LNCaP clone FGC (cell line): ENCODE results near the gene RIMS3.
"Not testable (repeated sequence)": the region's sequence is repeated elsewhere in the genome, so short reads cannot be mapped to it uniquely, and the experiment has no call there.

Experiments
- DNase-seq: peaks from one replicate; pipeline ENCODE4 v3.0.0-alpha.2; 2011; ENCODE audit warnings: low read depth
- H3K4me3 ChIP-seq: 2 replicates; pipeline ENCODE4 v1.5.1; 2011; ENCODE audit warnings: mild to moderate bottlenecking, low read depth, low read length, control low read depth
- TF ChIP-seq, protein P1 (sequence below): IDR thresholded peaks from 2 replicates; pipeline ENCODE4 v1.5.1; 2012; ENCODE audit warnings: mild to moderate bottlenecking; ENCODE audit not compliant: control insufficient read depth, insufficient read depth; ENCODE audit errors: extremely low read depth

RIMS3 gene

DNA sequence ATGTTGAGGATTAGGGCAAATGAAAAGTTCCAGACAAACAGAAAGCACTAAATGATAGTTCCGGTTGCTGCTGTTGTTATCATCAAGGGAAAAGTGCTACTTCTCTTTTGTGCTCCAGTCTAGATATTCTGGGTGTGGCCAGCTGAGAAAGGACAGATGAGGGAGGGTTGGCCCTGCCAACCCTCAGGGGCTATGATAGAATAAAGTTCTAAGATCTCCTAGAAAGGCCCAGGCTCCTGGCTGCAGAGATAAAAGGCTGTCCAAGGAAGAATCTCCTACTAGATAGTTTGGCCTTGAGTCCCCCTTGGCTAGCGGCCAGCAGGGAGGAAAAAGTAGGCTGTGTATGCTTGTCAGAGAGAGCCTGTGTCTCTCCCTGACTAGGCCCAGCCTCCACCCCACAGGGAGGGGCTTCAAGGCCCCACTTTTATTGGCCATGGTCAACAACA, 31.5 kb downstream of the RIMS3 start:
- no peak for DNase-seq

GRCh38 chr1:40633523-40633922, 32.0 kb downstream of the RIMS3 start:
- no peak overlapping the region for H3K4me3 ChIP-seq
- TF ChIP-seq, protein P1, sequence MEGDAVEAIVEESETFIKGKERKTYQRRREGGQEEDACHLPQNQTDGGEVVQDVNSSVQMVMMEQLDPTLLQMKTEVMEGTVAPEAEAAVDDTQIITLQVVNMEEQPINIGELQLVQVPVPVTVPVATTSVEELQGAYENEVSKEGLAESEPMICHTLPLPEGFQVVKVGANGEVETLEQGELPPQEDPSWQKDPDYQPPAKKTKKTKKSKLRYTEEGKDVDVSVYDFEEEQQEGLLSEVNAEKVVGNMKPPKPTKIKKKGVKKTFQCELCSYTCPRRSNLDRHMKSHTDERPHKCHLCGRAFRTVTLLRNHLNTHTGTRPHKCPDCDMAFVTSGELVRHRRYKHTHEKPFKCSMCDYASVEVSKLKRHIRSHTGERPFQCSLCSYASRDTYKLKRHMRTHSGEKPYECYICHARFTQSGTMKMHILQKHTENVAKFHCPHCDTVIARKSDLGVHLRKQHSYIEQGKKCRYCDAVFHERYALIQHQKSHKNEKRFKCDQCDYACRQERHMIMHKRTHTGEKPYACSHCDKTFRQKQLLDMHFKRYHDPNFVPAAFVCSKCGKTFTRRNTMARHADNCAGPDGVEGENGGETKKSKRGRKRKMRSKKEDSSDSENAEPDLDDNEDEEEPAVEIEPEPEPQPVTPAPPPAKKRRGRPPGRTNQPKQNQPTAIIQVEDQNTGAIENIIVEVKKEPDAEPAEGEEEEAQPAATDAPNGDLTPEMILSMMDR = no peak
- no peak for DNase-seq

More for the DNA sequence above, 31.5 kb downstream of the RIMS3 start:
- no peak overlapping the region for H3K4me3 ChIP-seq
- TF ChIP-seq, protein P1 = no peak

GRCh38 chr1:40630488-40631223, 34.8 kb downstream of the RIMS3 start:
- no peak for DNase-seq
- TF ChIP-seq, protein P1 = peak; percentile 47
- H3K4me3 ChIP-seq = no peak overlapping the region

DNA sequence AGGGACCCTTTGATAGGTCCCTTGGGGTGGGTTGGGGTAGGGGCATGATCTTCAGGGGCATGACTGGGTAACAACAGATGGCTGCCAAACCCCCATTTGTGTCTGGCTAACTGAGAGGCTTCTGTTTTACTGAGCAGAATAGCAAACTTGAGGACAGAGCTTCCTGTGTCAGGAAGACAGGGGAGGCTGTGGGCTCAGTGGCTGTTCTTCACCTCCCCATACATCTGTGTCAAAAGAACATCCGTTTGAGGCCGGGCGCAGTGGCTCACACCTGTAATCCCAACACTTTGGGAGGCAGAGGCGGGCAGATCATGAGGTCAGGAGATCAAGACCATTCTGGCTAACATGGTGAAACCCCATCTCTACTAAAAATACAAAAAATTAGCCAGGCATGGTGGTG, 35.9 kb downstream of the RIMS3 start:
- DNase-seq, H3K4me3 ChIP-seq: not testable (repeated sequence)

DNA sequence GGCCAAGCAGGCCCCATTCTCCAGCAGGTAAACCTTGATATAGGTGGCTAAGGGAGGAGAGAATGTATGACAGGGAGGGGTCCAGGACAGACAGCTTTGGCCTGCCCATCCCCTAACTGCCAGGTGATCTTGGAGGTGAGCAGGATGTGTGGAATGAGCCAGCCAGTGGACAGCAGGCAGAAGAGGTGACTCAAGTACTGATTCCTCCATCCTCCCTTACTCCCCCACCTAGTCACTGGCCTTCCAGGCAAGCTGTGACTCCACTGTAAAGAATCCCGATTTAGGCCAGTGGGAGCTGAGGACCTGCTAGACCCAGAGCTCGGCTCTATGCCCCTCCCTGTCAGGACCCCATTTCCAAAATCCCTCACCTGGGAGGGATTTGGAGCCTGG, 36.6 kb downstream of the RIMS3 start:
- TF ChIP-seq, protein P1 = no peak
- H3K4me3 ChIP-seq = no peak overlapping the region
- DNase-seq = no peak

GRCh38 chr1:40627987-40628902, 37.2 kb downstream of the RIMS3 start:
- no peak for DNase-seq
- no peak overlapping the region for H3K4me3 ChIP-seq
- TF ChIP-seq, protein P1 = no peak

- DNase-seq = no peak
- H3K4me3 ChIP-seq = no peak overlapping the region
- TF ChIP-seq, protein P1 = no peak
These were observed 39.1 kb downstream of the RIMS3 start for GRCh38 chr1:40626383-40626770.
